HG02642 (cell line): Measurements from ENCODE around the gene SCN1A.

Source experiments
- ATAC-seq: cut with Tn5 transposase; IDR thresholded peaks from one replicate; pipeline ENCODE4 v1.9.1; 2021; ENCODE audit warnings: mild to moderate bottlenecking; ENCODE audit not compliant: unreplicated experiment, poor library complexity

Gene SCN1A

GRCh38 chr2:166088634-166089033, 39.2 kb downstream of the SCN1A start:
- ATAC-seq = no peak

- no peak for ATAC-seq
Measured at GRCh38 chr2:166084301-166084700, 43.5 kb downstream of the SCN1A start.

GRCh38 chr2:166082736-166083135, 45.1 kb downstream of the SCN1A start:
- ATAC-seq = no peak

GRCh38 chr2:166081852-166082251, 46.0 kb downstream of the SCN1A start:
- no peak for ATAC-seq

GRCh38 chr2:166081131-166081632, 46.6 kb downstream of the SCN1A start:
- ATAC-seq = no peak

GRCh38 chr2:166074430-166074829, 53.4 kb downstream of the SCN1A start:
- ATAC-seq = no peak

- ATAC-seq = no peak
Measured at GRCh38 chr2:166074011-166074410, 53.8 kb downstream of the SCN1A start.

- ATAC-seq = no peak
Measured at GRCh38 chr2:166070231-166070630, 57.6 kb downstream of the SCN1A start.

- no peak for ATAC-seq
Measured at GRCh38 chr2:166068981-166069380, 58.8 kb downstream of the SCN1A start.

GRCh38 chr2:166067229-166067628, 60.6 kb downstream of the SCN1A start:
- ATAC-seq = no peak

GRCh38 chr2:166060191-166060590, 67.6 kb downstream of the SCN1A start:
- no peak for ATAC-seq

GRCh38 chr2:166057370-166058164, 70.3 kb downstream of the SCN1A start:
- no peak for ATAC-seq

GRCh38 chr2:166044853-166045483, 82.9 kb downstream of the SCN1A start:
- no peak for ATAC-seq

GRCh38 chr2:166042768-166043390, 84.9 kb downstream of the SCN1A start:
- no peak for ATAC-seq

- no peak for ATAC-seq
Measured at GRCh38 chr2:166042356-166042755, 85.5 kb downstream of the SCN1A start.

GRCh38 chr2:166041613-166042012, 86.2 kb downstream of the SCN1A start:
- ATAC-seq = no peak

GRCh38 chr2:166032361-166032760, 95.5 kb downstream of the SCN1A start:
- no peak for ATAC-seq

GRCh38 chr2:166031054-166031453, 96.8 kb downstream of the SCN1A start:
- ATAC-seq = no peak

GRCh38 chr2:166025313-166025712, 102.5 kb downstream of the SCN1A start:
- ATAC-seq = no peak

GRCh38 chr2:166017208-166017607, 110.6 kb downstream of the SCN1A start:
- ATAC-seq = no peak

- ATAC-seq = no peak
Measured at GRCh38 chr2:166013878-166014277, 113.9 kb downstream of the SCN1A start.
